Spinal cord (tissue), 10 donors: ENCODE data around the gene SLC1A7. TPM values are rescaled to one million over a fixed set of nuclear protein-coding genes. Genes with fewer than 3 reads are reported as not detected.

Experiments used
- DNase-seq, 6 donors: peaks; one replicate each; pipeline versions ENCODE4 v3.0.0 to v3.0.0-alpha.2; 2013 to 2015; ENCODE audit warnings: low spot score in 6 of 6, low read depth in 4 of 6
- H3K27ac ChIP-seq: one replicate; pipeline ENCODE4 v1.5.1; 2013; ENCODE audit warnings: low read depth, low read length, control low read depth
- H3K27me3 ChIP-seq: one replicate; pipeline ENCODE4 v1.6.1; 2013; ENCODE audit warnings: low read length; ENCODE audit not compliant: control insufficient read depth, insufficient read depth
- H3K36me3 ChIP-seq: one replicate; pipeline ENCODE4 v1.6.1; 2013; ENCODE audit warnings: low read length; ENCODE audit not compliant: control insufficient read depth, insufficient read depth
- H3K4me1 ChIP-seq: one replicate; pipeline ENCODE4 v1.6.1; 2013; ENCODE audit warnings: low read length; ENCODE audit not compliant: control insufficient read depth, insufficient read depth
- H3K4me3 ChIP-seq: one replicate; pipeline ENCODE4 v1.5.1; 2013; ENCODE audit warnings: low read depth, low read length, control low read depth
- H3K9me3 ChIP-seq: one replicate; pipeline ENCODE4 v1.6.1; 2013; ENCODE audit warnings: low read length; ENCODE audit not compliant: control insufficient read depth, insufficient read depth
- WGBS: methylation state at CpG from one replicate; pipeline ENCODE4 v1.1.5; 2013; ENCODE audit warnings: missing lambda C conversion rate; ENCODE audit not compliant: insufficient coverage; 5-methylcytosine and 5-hydroxymethylcytosine counted together
- polyA plus RNA-seq, 2 donors: library from polyadenylated mRNA; unstranded; fragments of 120-200 nt; gene quantifications; one replicate each; pipeline ENCODE4 v1.2.1, GENCODE V29; 2013; ENCODE audit not compliant: insufficient read length in 2 of 2
- total RNA-seq, 2 donors: library from RNA; depleted of rRNA in 1 of 2; stranded (reverse); fragments of 120-200 nt in 1 of 2; fragments of >200 nt in 1 of 2; gene quantifications; one replicate each; pipeline versions ENCODE4 v1.2.3 to v1.2.4, GENCODE V29; 2013 to 2014
- donor health status: healthy.

SLC1A7 gene
- total and polyA plus RNA-seq, 4 donors: 0.06 to 0.48 (median 0.11) TPM; not detected in 1

GRCh38 chr1:53130598-53130877, 11.9 kb downstream of the SLC1A7 start:
- no peaks in the 10 kb centered on the region for H3K27me3 ChIP-seq
- H3K9me3 ChIP-seq: no peaks in the 10 kb centered on the region
- no peak overlapping the region for H3K4me3 ChIP-seq
- H3K4me1 ChIP-seq: peaks cover 7% of the 10 kb centered on the region
- no peak for DNase-seq
- H3K27ac ChIP-seq: no peak overlapping the region
- WGBS: 74% methylated on average over 1 of the region's 1 CpG
- no peaks in the 10 kb centered on the region for H3K36me3 ChIP-seq

GRCh38 chr1:53129891-53130597, 12.4 kb downstream of the SLC1A7 start:
- no peak for DNase-seq
- no peaks in the 10 kb centered on the region for H3K9me3 ChIP-seq
- peaks cover 7% of the 10 kb centered on the region for H3K4me1 ChIP-seq
- 26% methylated on average over 7 of the region's 12 CpGs for WGBS
- no peaks in the 10 kb centered on the region for H3K36me3 ChIP-seq
- no peak overlapping the region for H3K27ac ChIP-seq
- H3K4me3 ChIP-seq: no peak overlapping the region
- no peaks in the 10 kb centered on the region for H3K27me3 ChIP-seq

DNA sequence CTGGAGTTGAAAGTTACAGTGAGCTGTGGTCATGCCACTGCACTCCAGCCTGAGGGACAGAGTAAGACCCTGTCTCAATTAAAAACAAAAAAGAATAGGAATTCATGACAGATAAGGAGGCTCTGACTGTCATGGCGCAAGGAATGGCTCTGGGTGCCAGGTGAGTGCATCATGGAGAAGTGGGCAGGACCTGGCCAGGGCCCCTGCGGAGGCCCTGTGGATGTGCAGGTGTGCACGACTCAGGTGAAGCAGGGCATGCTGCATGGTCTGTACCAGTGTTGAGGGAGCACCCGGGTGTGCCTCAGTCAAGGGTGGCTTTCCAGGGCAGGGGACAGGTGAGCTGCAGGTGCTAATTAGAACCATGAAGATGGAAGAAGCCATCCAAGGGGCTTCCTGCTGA, 14.0 kb downstream of the SLC1A7 start:
- no peaks in the 10 kb centered on the region for H3K9me3 ChIP-seq
- no peak overlapping the region for H3K4me3 ChIP-seq
- H3K36me3 ChIP-seq: no peaks in the 10 kb centered on the region
- H3K27me3 ChIP-seq: no peaks in the 10 kb centered on the region
- peaks cover 13% of the 10 kb centered on the region for H3K4me1 ChIP-seq
- DNase-seq: no peak
- H3K27ac ChIP-seq: no peak overlapping the region
- WGBS: 98% methylated on average over 4 of the region's 4 CpGs

DNA sequence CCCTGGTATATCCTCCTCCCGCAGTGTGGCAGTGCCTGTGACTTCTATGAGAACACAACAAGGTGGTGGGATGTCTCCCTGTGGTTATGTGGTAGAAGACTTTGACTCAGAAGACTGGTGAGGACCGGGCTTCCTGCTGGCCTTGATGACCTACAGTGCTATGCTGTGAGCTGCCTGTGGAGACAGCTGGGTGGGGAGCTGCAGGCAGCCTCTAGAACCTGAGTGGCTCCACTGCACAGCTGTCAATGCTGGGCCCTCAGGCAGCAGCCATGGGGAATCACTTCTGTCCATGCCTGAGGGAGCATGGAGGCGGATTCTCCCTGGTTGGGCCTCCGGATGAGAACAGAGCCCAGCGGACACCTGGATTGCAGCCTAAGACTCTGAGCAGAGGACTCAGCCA, 14.9 kb downstream of the SLC1A7 start:
- no peak for DNase-seq
- Histone ChIP-seq H3K4me1 (peaks cover 20% of the 10 kb centered on the region), H3K9me3 (no peaks in the 10 kb centered on the region), H3K27me3 (no peaks in the 10 kb centered on the region), H3K4me3 (no peak overlapping the region), H3K36me3 (no peaks in the 10 kb centered on the region), H3K27ac (no peak overlapping the region)
- WGBS: 94% methylated on average over 4 of the region's 5 CpGs

- H3K27ac ChIP-seq: no peak overlapping the region
- no CpG with 5 or more reads among the region's 1 CpG for WGBS
- no peak overlapping the region for H3K4me3 ChIP-seq
- H3K36me3 ChIP-seq: no peaks in the 10 kb centered on the region
- no peak for DNase-seq
- H3K9me3 ChIP-seq: no peaks in the 10 kb centered on the region
- no peaks in the 10 kb centered on the region for H3K27me3 ChIP-seq
- peaks cover 30% of the 10 kb centered on the region for H3K4me1 ChIP-seq
Measured at GRCh38 chr1:53126495-53126894, 15.9 kb downstream of the SLC1A7 start.

- H3K4me1 ChIP-seq: peaks cover 37% of the 10 kb centered on the region
- 82% methylated on average over 8 of the region's 10 CpGs for WGBS
- no peaks in the 10 kb centered on the region for H3K36me3 ChIP-seq
- no peaks in the 10 kb centered on the region for H3K9me3 ChIP-seq
- DNase-seq: no peak
- H3K4me3 ChIP-seq: no peak overlapping the region
- H3K27ac ChIP-seq: no peak overlapping the region
- H3K27me3 ChIP-seq: no peaks in the 10 kb centered on the region
Measured at GRCh38 chr1:53125623-53126360, 16.6 kb downstream of the SLC1A7 start.

- DNase-seq: no peak
- Histone ChIP-seq H3K27ac (no peak overlapping the region), H3K36me3 (no peaks in the 10 kb centered on the region), H3K4me1 (peaks cover 42% of the 10 kb centered on the region), H3K27me3 (no peaks in the 10 kb centered on the region), H3K4me3 (no peak overlapping the region), H3K9me3 (no peaks in the 10 kb centered on the region)
- 72% methylated on average over 6 of the region's 6 CpGs for WGBS
Measured at GRCh38 chr1:53125122-53125521, 17.3 kb downstream of the SLC1A7 start.

DNA sequence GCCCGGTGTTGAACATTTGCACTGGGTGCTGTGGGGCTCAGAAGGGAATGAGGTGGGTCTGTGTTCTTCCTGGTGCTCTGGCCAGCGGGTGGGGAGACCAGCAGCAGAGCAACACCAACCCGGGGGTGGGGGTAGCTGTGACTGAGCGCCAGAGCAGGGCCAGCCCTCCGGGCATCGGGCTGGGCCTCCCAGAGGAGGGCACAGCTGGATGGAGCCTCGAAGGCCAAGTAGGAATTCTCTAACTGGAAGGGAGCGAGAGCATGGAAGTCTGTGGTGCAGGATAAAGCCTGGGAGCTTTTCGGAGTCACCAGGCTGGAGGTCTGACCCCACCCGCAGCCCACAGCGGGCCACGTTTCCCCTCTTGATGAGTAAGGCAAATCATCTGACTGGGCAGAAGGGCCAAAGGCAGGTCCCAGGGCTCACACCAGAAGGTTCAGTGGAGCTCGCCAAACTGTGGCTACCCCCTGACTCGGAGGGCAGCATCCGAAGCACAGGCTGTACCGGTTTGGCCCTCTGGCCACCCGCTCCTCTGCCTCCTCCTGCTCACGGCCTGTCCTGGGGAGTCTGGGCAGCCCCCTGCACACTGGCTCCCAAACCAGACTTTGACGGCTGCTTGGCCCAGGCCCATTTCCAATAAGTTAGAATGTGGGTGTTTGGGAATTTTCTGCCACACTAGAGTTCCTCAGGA, 18.8 kb downstream of the SLC1A7 start:
- Histone ChIP-seq H3K4me1 (peaks cover 38% of the 10 kb centered on the region), H3K27ac (no peak overlapping the region), H3K4me3 (no peak overlapping the region), H3K27me3 (no peaks in the 10 kb centered on the region), H3K9me3 (no peaks in the 10 kb centered on the region), H3K36me3 (no peaks in the 10 kb centered on the region)
- DNase-seq: no peak
- 87% methylated on average over 17 of the region's 19 CpGs for WGBS

- Histone ChIP-seq H3K27me3 (no peaks in the 10 kb centered on the region), H3K36me3 (no peaks in the 10 kb centered on the region), H3K9me3 (no peaks in the 10 kb centered on the region), H3K4me3 (no peak overlapping the region), H3K4me1 (peaks cover 38% of the 10 kb centered on the region), H3K27ac (no peak overlapping the region)
- no peak for DNase-seq
- WGBS: 82% methylated on average over 5 of the region's 7 CpGs
Measured at GRCh38 chr1:53122961-53123413, 19.5 kb downstream of the SLC1A7 start.
